GM12891 (cell line): ENCODE data around the gene ATP1B3. TPM values are rescaled to one million over a fixed set of nuclear protein-coding genes. Genes with fewer than 3 reads are reported as not detected.

Source experiments
- DNase-seq: peaks from one replicate; pipeline ENCODE4 v3.0.0; 2011; ENCODE audit warnings: low spot score; ENCODE audit not compliant: insufficient read length
- FAIRE-seq: peaks from 2 replicates; lab custom pipeline; 2011; peaks lifted over from hg19 to GRCh38; lab: Jason Lieb, UNC
- PAX5 ChIP-seq: IDR thresholded peaks from 2 replicates; pipeline ENCODE4 v1.6.1; 2011; ENCODE audit warnings: low read length, moderate library complexity, mild to moderate bottlenecking; ENCODE audit not compliant: insufficient read depth, severe bottlenecking
- POLR2A ChIP-seq: IDR thresholded peaks from 2 replicates; pipeline ENCODE4 v1.6.1; 2011; ENCODE audit warnings: low read depth, low read length, control low read depth
- POLR2AphosphoS5 ChIP-seq: IDR thresholded peaks from 2 replicates; pipeline ENCODE4 v1.6.1; 2011; ENCODE audit warnings: low read depth, low read length, control low read depth
- POU2F2 ChIP-seq: IDR thresholded peaks from 2 replicates; pipeline ENCODE4 v1.6.1; 2011; ENCODE audit warnings: low read depth, mild to moderate bottlenecking, control low read depth, low read length, moderate library complexity
- SPI1 ChIP-seq: IDR thresholded peaks from 2 replicates; pipeline ENCODE4 v1.6.1; 2011; ENCODE audit warnings: low read depth, low read length, control low read depth
- TAF1 ChIP-seq: IDR thresholded peaks from 2 replicates; pipeline ENCODE4 v1.6.1; 2011; ENCODE audit warnings: low read depth, low read length, control low read depth
- polyA plus RNA-seq: library from polyadenylated mRNA; unstranded; fragments of >200 nt; gene quantifications from one replicate; pipeline ENCODE4 v1.2.1, GENCODE V29; 2012; ENCODE audit warnings: low read depth, missing spikeins, inconsistent platforms; ENCODE audit not compliant: missing spikeins

The ATP1B3 gene
- polyA plus RNA-seq = 72.8 TPM

- FAIRE-seq (peak; percentile 81), DNase-seq (peak; percentile 84)
- TF ChIP-seq POU2F2 (no peak), PAX5 (no peak), POLR2A (peak; percentile 88), SPI1 (peak; percentile 42), POLR2AphosphoS5 (peak; percentile 94), TAF1 (peak; percentile 92)
Observed at GRCh38 chr3:141876381-141876890, at the start of gene ATP1B3. ATP1B3 (plus strand) TSS chr3:141876643; CDS start chr3:141876802, 159 bp downstream.

- TF ChIP-seq POLR2AphosphoS5 = no peak
- no peak for TF ChIP-seq PAX5
- TF ChIP-seq TAF1 = no peak
- DNase-seq (no peak), FAIRE-seq (no peak)
Observed at GRCh38 chr3:141828487-141828886, 48.0 kb upstream of the ATP1B3 start.

GRCh38 chr3:141828890-141829289 lies 47.6 kb upstream of the ATP1B3 start:
- no peak for DNase-seq

GRCh38 chr3:141830508-141830907 lies 45.9 kb upstream of the ATP1B3 start:
- DNase-seq (no peak), FAIRE-seq (no peak)
- TF ChIP-seq SPI1 (no peak), PAX5 (no peak), POU2F2 (no peak)

More at GRCh38 chr3:141828890-141829289, 47.6 kb upstream of the ATP1B3 start:
- TF ChIP-seq PAX5 (no peak), POU2F2 (no peak), POLR2AphosphoS5 (no peak), SPI1 (no peak), TAF1 (no peak), POLR2A (no peak)
- no peak for FAIRE-seq

- TF ChIP-seq POLR2A (no peak), POLR2AphosphoS5 (no peak), SPI1 (no peak), TAF1 (no peak), POU2F2 (no peak), PAX5 (no peak)
- FAIRE-seq = no peak
- DNase-seq = no peak
Observed at GRCh38 chr3:141834292-141834691, 42.2 kb upstream of the ATP1B3 start.

GRCh38 chr3:141835557-141836229 lies 40.8 kb upstream of the ATP1B3 start:
- TF ChIP-seq POLR2AphosphoS5 (no peak), PAX5 (no peak), TAF1 (no peak), POLR2A (no peak), POU2F2 (no peak), SPI1 (no peak)
- FAIRE-seq (no peak), DNase-seq (no peak)

- TF ChIP-seq SPI1 = no peak
- TF ChIP-seq POU2F2 = no peak
- no peak for TF ChIP-seq POLR2AphosphoS5
- no peak for TF ChIP-seq POLR2A
- TF ChIP-seq TAF1 = no peak
- TF ChIP-seq PAX5 = no peak
- FAIRE-seq = no peak
- DNase-seq = no peak
Observed at GRCh38 chr3:141839389-141839788, 37.1 kb upstream of the ATP1B3 start.

GRCh38 chr3:141840737-141841544 lies 35.5 kb upstream of the ATP1B3 start:
- no peak for DNase-seq
- FAIRE-seq = no peak
- TF ChIP-seq POLR2A = no peak
- no peak for TF ChIP-seq POLR2AphosphoS5
- TF ChIP-seq TAF1 = no peak
- no peak for TF ChIP-seq PAX5
- TF ChIP-seq POU2F2 = no peak
- TF ChIP-seq SPI1 = no peak

- TF ChIP-seq PAX5 (no peak), POLR2AphosphoS5 (no peak), POU2F2 (no peak), SPI1 (no peak), POLR2A (no peak), TAF1 (no peak)
- FAIRE-seq (no peak), DNase-seq (no peak)
Observed at GRCh38 chr3:141844108-141844507, 32.3 kb upstream of the ATP1B3 start.

- FAIRE-seq = no peak
- DNase-seq = no peak
- TF ChIP-seq POLR2AphosphoS5 = no peak
- no peak for TF ChIP-seq POLR2A
- no peak for TF ChIP-seq POU2F2
- TF ChIP-seq TAF1 = no peak
- TF ChIP-seq PAX5 = no peak
- no peak for TF ChIP-seq SPI1
Observed at GRCh38 chr3:141844812-141845211, 31.6 kb upstream of the ATP1B3 start.
